ENCODE results near the gene STAT1. TPM values are rescaled to one million over a fixed set of nuclear protein-coding genes. Genes with fewer than 3 reads are reported as not detected.

STAT1 gene
- total and polyA plus RNA-seq, 9 of the 15 experiments (the other 6 are each of a cell fraction or from before 2014, with no cell fraction given) = 8.7 to 34.4 (median 26.8) TPM

DNA sequence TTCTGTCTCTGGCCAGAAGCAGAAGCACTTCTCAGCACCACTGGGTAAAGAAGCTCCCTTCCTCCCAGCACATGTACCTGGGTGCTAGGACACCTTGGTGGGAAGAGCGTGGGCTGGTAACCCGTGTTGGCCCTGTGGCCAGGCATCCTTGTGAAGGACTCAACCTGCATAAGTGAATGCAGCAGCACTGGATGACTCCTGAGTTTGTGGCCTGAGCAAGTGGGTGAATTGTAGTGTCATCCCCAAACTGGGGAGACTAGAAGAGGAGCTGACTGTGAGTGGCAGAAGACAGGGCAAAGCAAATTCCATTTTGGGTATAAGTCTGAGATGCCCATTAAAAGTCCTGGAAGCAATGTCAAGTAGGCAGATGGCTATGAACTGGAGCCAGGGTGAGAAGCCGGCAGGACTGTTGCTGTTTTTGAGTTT is 63.4 kb downstream of the STAT1 start:
- no peak for ATAC-seq
- no peaks in the 10 kb centered on the region for H3K79me2 ChIP-seq (ENCODE audit: control insufficient read depth, insufficient read depth, low read length)
- no peak overlapping the region for H2AFZ ChIP-seq (ENCODE audit: low read depth, low read length)
- in situ Hi-C loops (cut with MboI) = no loop called here
- H3K4me1 ChIP-seq (replicated peaks in 1 of 2; ENCODE audit: control insufficient read depth in 2 of 2, insufficient read depth in 2 of 2, low read length in 2 of 2) = peaks cover 0 to 10% of the 10 kb centered on the region in 2 experiments; a peak in 1 of 5 replicates
- H3K4me3 ChIP-seq = no peak overlapping the region
- no peaks in the 10 kb centered on the region for H3K9me3 ChIP-seq (replicated peaks; ENCODE audit: control insufficient read depth, insufficient read depth, low read depth, low read length)
- H3K27me3 ChIP-seq (ENCODE audit: control insufficient read depth in 2 of 2, insufficient read depth in 2 of 2, low read length in 2 of 2) = no peaks in the 10 kb centered on the region
- no peaks in the 10 kb centered on the region for H3K9me1 ChIP-seq (ENCODE audit: control insufficient read depth, insufficient read depth, low read length)
- no peak for DNase-seq (ENCODE audit: extremely low read depth in 1 of 4, low spot score in 3 of 4)
- no peak for FAIRE-seq
- ChIA-PET CTCF (ENCODE audit: low intra/inter-chr PET ratio) (interaction anchor here (0.6 kb wide), 1 partner anchor 94 kb away, joined by 3 read pairs; no protein-coding TSS in a partner anchor), POLR2A (interaction anchor here (1.1 to 1.4 kb wide), 2 partner anchors 13 to 17 kb away, joined by 3 read pairs; no protein-coding TSS in a partner anchor)
- no peak overlapping the region for H3K27ac ChIP-seq (ENCODE audit: extremely low read depth, low read depth, low read length)
- intact Hi-C loops (cut with micrococcal nuclease) = no loop called here
- no peak overlapping the region for H3K4me2 ChIP-seq (ENCODE audit: insufficient read depth, low read length)
- no peak for TF ChIP-seq NRF1 (conservative IDR thresholded peaks at IDR 0.05 in 1 of 2, IDR thresholded peaks at IDR 0.05 in 1 of 2)
- no peak for TF ChIP-seq ZNF586 (CRISPR knock-in tag; conservative IDR thresholded peaks at IDR 0.05)
- TF ChIP-seq BRF1 (IDR thresholded peaks at IDR 0.05; ENCODE audit: borderline replicate concordance, extremely low read depth, insufficient read length) = no peak
- no peak for TF ChIP-seq CCAR2 (IDR thresholded peaks at IDR 0.05; ENCODE audit: low read depth, low read length)
- TF ChIP-seq ZNF184 (CRISPR knock-in tag; IDR thresholded peaks at IDR 0.05) = no peak
- TF ChIP-seq ARID1B (IDR thresholded peaks at IDR 0.05) = no peak
- no peak for TF ChIP-seq ARHGAP35 (IDR thresholded peaks at IDR 0.05; ENCODE audit: partially characterized antibody)
- no peaks in the 10 kb centered on the region for H4K20me1 ChIP-seq (replicated peaks; ENCODE audit: control insufficient read depth, insufficient read depth, low read length)
- H3K9ac ChIP-seq (ENCODE audit: insufficient read depth in 1 of 2, low read depth in 2 of 2, low read length in 2 of 2) = no peak overlapping the region
- H3K36me3 ChIP-seq (ENCODE audit: control insufficient read depth, insufficient read depth, low read length) = no peaks in the 10 kb centered on the region
- 29% methylated on average over 3 of the region's 3 CpGs for WGBS (ENCODE audit: insufficient coverage, low coverage, missing lambda C conversion rate)
- BruUV-seq (replicated peaks) = no TSS peak

Data from K562 (cell line).